NCI-H2029 treated with DMSO at 0.1 percent for 48 hours (cell line): ENCODE measurements around the gene HRCT1.
"Not testable (repeated sequence)": the region's sequence is repeated elsewhere in the genome, so short reads cannot be mapped to it uniquely, and the experiment has no call there.

Experiments used
- DNase-seq: peaks from one replicate; lab custom pipeline; 2025; lab: John Stamatoyannopoulos, UW

HRCT1 gene

DNA sequence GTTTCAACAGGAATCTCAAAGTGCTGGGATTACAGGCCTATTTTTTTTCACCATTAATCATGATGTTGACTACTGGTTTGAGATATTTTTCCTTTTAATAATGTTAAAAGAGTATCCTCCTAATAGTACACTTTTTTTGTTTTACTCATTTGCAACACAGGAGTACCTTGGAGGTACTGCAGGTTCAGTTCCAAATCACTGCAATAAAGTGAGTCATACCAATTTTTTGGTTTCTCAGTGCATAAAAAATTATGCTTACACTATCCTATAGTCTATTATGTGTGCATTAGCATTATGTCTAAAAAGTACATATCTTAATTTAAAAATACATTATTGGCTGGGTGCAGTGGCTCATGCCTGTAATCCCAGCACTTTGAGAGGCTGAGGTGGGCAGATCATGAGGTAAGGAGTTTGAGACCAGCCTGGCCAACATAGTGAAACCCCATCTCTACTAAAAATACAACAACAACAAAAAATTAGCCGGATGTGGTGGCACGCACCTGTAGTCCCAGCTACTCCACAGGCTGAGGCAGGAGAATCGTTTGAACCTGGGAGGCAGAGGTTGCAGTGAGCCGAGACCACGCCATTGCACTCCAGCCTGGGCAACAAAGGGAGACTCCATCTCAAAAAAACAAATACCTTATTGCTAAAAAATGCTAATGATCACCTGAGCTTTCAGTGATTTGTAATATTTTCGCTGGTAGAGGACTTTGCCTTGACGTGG lies 8.5 kb upstream of the HRCT1 start:
- not testable (repeated sequence) for DNase-seq

DNA sequence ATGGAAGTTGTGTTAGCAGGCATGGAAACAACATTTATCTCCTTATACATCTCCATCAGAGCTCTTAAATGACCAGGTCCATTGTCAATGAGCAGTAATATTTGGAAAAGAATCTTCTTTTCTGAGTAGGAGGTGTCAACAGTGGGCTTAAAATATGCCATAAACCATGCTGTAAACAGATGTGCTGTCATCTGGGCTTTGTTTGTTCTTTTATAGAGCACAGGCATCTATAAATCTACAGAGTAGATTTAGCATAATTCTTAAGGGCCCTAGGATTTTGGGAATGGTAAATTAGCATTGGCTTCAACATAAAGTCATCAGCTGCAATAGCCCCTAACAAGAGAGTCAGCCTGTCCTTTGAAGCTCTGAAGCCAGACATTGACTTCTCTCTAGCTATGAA lies 7.7 kb upstream of the HRCT1 start:
- no peak for DNase-seq

DNA sequence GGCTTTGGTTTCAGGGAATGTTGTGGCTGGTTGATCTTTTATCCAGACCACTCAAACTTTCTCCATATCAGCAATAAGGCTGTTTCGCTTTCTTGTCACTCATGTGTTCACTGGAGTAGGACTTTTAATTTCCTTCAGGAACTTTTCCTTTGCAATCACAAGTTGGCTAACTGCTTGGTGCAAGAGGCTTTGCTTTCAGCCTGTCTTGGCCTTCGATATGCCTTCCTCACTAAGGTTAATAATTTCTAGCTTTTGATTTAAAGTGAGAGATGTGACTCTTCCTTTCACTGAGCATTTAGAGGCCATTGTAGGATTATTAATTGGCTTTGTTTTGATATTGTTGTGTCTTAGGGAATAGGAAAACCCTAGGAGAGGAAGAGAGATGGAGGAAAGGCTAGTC lies 7.0 kb upstream of the HRCT1 start:
- DNase-seq, result no peak

DNA sequence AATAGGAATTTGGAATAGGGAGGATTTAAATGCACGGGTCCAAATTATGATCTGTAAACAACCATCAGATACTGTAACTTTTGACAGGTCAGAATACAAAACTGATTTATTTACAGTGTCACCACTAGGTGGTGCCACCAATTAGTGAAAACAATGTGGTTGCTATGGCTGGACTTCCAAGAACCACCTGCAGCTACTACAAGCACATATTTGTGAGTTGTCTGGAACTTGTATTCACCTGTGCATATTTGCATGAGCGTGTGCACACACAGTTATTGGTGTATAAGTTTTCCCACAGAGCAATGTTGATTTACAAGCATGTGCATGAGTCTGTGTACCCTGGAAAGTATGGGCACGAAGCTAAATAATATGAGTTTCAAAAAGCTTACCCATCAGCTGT lies 3.0 kb upstream of the HRCT1 start:
- DNase-seq, result peak; percentile 35

DNA sequence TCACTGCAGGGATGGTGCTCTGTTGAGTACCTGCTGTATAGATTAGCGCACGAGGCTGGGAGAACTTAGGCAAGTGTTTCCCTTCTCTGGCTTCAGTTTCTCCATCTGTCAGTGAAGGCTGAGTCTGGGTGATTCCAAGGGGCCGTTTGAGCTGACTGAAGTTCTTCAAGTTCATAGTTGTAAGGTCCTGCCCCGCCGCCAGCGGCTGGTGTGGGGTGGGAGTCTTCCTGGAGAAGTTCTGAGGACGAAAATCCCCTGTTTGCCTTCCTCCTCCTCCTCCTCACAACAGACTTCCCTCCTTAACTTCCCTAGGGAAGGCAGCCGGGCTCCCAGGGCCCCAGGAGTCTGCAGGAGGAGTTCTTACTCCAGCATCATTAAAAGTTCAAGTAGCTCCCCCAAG lies 1.7 kb upstream of the HRCT1 start:
- no peak for DNase-seq

DNA sequence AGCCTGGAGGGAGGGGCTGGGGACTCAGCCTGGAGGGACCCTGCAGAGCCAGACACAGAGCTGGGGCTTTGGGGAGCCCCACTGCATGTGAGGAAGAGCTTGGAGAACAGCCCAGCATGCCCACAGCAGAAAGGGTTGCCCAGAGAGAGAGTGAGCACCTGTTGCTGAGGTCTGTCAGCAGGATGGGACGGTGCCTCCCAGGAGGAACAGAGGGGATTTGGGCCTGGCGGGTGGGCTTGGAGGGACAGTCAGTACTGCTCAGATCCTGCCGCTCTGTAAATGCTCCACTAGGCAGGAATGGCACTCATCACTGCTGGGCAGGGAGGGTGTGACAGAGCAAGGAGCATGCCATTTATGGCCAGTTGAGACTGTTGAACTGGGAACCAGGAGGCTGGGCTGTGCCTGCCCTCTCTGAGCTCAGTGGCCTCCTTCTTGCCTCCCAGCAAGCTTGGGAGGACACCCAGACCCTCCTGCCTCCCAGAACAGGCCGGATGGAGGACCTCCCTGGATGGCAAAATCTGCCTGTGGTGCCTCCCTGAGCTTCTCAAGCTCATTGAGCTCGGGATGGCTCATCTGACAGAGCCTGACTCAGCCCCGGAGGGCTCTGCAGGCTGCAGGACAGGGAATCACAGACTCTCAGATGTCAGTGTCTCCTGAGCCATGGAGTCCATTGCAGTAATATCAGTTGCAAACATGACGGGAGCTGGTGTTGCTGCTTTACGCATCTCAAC lies 786 bp upstream of the HRCT1 start:
- no peak for DNase-seq

DNA sequence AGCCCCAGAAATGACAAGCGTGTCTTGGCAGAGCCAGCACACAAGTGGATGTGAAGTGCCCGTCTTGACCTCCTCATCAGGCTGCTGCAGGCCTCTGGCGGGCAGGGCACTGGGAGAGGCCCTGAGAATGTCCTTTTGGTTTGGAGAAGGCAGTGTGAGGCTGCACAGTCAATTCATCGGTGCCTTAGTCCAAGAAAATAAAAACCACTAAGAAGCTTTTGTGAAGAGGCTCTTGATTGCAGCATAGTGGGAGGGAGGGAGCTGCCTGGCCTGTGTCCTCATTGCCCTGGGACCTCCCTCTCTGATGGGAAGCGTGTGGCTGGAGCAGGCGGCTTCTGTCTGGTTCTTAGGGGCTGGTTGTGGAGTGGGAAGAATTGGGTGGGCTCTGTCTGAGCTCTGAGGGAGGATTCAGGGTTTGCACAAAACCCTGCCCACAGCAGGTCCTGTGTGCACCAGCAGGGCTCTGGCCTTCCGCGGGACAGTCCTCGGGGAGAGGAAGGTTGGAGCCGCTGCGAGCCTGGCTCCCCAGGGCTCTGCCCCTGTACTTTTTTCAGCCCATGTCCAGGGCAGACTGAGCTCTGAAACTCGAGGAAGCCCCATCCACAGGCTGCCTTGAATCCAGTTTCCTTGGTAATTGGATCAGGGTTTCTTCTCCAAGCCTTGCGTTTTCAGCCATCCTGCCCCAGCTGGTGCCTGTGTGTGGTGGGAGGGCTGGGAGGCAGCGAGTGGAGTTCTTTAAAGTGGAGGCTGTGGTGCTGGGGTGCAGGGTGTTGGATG lies 1.1 kb downstream of the HRCT1 start:
- peak; percentile 6 for DNase-seq

DNA sequence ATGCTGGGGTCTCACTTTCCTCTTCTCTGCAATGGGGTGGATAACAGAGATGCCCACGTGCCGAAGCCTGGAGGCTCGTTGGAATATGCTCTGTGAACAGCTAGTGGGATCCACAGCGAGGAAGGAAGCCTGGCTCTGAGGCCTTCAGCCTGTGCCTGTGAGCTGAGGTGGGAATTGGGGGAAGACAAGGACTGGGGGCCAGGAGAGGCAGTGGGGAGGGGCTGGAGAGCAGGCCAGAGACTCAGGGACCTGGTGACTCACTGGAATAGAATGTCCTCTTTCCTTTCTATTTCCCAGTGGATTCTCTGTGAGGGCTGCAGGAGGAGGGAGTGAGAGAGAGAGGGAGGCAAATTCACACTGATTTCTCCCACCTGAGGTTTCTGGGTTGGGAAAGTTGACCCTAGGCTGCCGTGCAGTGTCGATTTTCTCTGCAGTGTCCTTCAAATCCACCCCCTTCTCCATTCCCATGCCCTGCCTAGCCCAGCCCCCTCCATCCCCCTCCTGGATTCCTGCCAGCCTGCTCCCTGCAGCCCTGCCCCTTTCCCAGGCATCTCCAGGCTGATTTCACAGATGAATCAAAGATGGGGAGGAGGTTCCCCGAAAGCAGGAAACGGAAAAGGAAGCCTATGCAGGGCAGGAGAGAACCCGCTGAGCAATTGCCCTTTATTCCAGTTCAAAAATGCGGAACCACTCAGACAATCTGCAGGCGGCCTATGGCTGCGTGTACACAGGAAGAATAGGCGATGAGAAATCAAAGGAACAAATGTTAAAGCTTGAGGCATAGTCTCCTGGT lies 1.9 kb downstream of the HRCT1 start:
- DNase-seq, result peak; percentile 21

DNA sequence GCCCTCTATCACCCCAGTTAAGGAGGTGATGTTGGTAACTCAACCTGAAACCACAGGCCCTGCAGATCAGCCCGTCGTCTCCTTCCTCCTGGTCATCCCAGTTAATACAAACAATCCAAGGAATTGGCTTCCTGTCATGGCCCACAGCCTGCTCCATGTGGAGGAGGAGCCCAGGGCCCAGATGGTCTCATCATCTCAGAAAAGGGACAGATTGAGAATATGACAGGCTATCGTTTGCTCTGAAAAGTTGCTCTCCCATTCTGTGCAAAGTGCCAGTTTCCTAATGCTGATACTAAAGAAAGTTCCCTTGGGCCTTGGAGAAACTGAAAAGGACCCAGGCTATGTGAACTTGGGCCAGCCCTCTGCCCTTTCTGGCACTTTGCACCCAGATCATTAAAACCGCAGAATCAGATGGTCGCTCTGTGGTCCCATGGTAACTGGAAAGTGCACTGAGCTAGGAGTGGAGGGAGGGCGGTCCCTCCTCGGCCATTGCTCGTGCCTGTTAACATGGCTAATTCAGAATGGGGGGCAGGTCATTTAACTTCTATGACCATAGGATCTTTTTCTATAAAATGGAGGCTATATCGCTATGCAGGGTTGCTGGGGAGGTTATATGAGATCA lies 2.6 kb downstream of the HRCT1 start:
- no peak for DNase-seq

DNA sequence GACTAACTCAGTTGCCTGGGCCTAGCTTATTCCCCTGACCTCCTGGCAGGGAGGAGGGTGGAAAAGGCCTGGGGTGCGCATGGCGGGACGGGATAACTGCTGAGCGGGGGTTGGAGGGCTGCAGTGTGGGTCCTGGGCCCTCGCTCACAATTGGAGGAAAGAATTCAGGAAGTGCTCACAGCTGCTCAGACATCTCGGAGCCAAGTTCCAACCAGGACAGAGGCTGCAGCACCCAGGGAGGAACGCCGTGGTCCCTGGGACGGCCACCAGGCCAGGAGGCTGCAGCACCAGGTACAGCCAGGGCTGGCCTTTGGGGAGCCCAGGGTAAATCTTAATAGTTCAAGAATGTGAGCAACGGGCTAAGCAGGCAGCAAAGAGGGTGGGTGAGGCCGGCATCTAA lies 3.3 kb downstream of the HRCT1 start, which contains the start of gene SPAAR:
SPAAR (plus strand) TSS at position 217 of the 400 bp plus-strand sequence. CDS start 974 bp downstream, outside the sequence.
- DNase-seq, result no peak

DNA sequence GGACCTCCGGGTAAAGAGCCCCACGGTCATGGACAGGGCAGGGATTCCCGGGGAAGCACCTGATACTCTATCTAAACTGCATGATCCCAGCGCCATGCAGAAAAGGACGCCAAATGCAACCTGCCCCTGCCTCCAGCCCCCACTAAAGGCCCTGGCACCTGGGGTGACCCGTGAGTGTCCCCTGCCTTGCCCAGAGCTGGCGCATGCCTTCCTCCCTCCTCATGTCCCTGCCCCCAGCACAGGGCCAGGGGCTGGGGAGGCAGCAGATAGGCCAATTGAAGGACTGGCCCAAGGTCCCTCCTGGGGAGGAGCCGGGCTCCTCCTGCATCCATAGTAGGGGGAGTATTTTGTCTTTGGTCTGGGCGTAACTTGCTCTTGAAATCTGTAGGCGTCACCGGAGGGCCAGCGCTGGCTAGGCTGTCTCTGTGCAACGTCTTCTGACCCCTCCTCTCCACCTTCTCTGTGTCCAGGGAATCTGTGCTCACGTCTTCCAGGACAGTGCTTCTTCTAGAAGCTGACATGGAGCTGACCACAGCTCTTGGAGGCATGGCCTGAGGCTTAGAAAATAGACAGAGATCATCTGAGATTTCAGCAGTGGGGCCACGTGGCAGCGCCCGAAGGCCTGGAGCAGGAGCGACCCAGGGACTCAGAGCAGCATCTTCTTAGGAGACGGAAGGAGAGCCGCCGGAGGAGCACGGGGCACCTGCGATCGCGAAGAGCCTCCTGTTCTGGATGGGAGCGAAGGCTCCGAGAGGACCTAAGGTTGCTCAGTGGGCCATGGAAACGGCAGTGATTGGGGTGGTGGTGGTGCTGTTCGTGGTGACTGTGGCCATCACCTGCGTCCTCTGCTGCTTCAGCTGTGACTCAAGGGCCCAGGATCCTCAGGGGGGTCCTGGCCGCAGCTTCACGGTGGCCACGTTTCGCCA lies 3.9 kb downstream of the HRCT1 start:
- DNase-seq, result no peak

DNA sequence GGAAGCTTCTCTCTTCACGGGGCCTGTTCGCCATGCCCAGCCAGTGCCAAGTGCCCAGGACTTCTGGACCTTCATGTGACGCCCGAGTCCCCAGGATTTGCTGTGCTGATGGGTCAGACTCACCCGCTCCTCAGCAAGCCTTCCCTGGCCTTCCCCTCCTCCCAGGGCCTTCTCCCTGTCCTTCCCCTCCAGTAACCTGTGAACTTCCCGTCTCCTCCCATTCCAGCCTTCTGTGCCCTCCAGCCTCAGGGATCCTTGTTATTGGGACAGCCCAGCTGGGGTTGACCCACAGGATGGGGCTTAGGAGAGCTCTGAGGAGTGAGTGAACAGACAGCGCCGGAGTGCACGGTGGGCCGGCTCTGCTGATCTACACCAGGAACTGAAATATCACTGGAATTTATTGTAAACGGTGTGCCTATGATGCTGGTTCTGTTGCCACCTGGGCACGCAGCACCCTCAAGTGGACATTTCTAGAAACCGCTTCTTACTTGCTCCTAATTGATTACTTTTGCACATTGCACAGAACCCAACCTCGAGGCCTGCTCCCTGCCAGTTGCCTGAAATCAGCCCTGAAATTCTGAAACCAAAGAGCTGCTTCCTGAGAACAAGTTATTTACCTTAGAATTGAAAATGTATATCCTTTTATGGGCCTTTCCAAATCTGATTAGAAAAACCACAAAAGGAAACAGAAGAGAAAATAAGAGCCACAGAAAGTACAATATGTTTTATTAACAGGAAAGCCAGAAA lies 4.8 kb downstream of the HRCT1 start:
- peak; percentile 41 for DNase-seq

DNA sequence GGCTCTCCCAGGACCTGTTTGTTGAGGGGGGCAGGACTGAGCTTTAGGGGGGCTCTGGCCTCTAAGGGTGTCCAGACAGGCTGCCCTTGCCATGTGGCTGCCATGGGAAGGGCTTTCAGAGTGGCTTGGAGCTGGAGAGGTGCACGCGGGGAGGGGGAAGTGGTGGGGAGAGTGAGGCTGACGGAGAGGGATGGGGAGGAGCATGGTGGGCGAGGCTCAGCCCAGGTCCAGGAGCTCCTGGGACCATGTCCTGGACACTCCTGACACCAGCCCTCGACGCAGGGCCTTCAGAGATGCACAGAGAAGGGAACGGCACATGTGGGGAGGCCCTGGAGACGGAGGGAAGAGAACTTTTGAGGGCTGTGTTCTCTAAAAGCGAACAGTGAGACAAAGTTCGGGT lies 5.7 kb downstream of the HRCT1 start:
- no peak for DNase-seq

DNA sequence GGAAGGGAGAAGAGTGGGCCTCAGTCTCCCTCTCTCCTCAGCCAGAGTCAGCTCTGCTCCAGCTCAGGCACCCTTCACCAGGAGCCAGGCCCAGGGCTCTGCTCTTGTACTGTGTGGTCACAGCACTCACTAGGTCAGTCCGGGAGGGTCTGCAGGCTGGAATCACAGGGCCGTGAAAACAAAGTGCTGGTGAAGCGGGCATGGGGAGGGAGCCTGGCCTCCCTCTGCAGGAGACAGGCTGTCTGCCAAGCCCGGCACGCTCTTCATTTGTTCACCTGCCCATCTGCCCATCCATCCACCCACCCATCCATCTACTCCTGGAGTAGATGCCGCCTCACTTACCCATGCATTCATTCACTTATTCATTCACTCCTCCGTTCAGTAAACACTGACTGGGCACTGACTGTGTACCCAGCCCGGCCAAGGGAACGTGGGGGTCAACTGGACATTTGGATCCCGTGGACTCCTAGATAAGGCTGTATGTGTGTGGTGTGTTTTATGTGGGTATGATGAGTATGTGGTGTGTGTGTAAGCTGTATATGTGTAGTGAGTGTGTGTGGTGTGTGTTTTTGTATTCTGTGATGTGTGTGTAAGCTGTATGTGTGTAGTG lies 6.9 kb downstream of the HRCT1 start:
- no peak for DNase-seq

DNA sequence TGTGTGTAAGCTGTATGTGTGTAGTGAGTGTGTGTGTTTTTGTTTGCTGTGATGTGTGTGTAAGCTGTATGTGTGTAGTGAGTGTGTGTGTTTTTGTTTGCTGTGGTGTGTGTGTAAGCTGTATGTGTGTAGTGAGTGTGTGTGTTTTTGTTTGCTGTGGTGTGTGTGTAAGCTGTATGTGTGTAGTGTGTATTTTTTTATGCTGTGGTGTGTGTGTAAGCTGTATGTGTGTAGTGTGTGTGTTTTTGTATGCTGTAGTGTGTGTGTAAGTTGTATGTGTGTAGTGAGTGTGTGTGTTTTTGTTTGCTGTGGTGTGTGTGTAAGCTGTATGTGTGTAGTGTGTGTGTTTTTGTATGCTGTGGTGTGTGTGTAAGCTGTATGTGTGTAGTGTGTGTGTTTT lies 7.4 kb downstream of the HRCT1 start:
- not testable (repeated sequence) for DNase-seq

DNA sequence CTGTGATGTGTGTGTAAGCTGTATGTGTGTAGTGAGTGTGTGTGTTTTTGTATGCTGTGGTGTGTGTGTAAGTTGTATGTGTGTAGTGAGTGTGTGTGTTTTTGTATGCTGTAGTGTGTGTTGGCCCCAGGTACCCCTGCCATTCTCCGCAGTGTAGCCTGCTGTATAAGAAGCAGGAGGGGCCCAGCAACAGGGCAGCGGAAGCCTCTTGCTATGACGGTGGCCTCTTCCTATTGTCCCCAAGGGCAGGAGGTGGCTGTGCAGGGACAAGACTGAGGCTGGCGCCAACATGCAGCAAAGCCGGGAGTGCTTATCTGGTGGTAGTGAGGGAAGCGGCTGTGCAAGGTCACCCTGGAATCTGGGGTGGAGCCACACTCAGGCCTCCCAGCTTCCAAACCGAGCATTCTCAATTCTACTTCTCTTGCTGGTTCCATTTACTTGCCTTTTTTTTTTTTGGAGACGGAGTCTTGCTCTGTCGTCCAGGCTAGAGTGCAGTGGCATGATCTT lies 8.4 kb downstream of the HRCT1 start:
- DNase-seq, result no peak

DNA sequence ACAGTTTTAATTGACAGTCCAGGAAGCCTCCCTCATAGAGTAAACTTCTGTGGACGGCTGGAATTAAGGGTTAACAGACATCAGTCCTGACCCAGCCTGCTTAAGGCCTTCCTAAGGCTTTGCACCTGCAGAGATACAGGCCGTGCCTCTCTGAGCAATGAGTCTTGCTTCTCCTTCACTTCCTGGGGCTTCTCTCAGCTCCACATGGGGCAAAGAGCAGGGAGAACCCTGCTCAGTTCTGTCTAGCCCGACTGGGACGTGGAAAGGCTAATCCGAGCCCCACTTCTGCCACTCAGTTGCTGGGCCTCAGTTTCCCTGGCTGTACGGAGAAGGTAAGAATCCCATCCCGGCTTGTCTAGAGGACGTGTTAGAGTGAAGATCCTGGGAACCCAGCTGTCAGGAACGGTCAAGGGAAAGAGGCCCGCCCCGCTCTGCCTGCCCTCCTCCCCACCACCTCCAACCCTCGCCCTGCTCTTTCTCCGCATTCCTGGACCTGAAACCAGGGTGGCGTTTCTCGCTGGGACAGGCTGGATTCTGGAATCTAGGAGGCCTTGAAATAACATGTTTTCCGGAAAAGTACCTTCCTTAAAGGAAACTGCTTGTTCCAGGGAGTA lies 9.8 kb downstream of the HRCT1 start:
- no peak for DNase-seq

DNA sequence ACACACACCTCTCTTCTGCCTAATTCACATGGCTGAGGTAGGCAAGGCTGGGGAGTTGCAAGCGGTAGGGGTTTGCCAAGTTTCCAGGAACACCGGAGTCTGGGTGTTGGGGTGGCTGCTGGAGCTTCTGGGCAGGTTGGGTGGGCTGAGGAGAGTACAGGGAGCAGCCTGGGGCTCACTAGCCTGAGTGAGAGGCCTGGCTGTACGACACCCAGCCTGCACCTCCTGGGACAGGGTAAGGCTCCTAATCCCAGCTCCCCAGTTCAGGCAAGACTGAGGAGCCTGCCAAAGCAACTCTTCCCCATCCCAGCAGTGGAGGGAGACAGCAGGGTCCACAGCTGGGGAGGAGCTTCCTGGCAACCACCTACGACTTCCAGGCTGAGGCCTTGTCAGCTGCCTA lies 11.3 kb downstream of the HRCT1 start:
- DNase-seq, result no peak

DNA sequence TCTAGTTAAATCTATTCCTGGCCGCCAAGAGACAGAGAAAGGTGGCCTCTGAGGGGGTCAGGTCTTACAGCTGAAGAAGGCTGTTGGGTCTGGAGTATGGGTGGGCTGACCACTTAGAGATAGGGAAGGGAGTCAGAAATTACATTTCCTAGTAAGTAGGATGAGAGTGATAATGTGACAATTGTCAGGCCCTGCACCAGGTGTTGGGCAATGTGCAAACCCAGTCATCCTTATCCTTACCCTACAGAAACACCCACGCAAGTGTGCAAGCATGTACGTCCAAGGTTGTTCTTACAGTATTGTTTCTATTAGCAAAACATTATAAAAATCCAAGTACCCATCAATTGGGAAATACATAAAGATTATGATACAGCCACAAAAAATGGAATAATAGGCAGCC lies 12.8 kb downstream of the HRCT1 start:
- no peak for DNase-seq
